H54 (cell line): ENCODE results near the gene CAPN12.

Source experiments
- DNase-seq: peaks from one replicate; pipeline ENCODE4 v3.0.0; 2011; ENCODE audit warnings: low spot score, mixed read lengths; ENCODE audit not compliant: insufficient read length
- FAIRE-seq: peaks from 3 replicates; lab custom pipeline; 2011; peaks lifted over from hg19 to GRCh38; lab: Jason Lieb, UNC
- POLR2A ChIP-seq: IDR thresholded peaks from 2 replicates; pipeline ENCODE4 v1.6.1; 2011; ENCODE audit warnings: low read depth, mild to moderate bottlenecking, low read length

CAPN12 gene

DNA sequence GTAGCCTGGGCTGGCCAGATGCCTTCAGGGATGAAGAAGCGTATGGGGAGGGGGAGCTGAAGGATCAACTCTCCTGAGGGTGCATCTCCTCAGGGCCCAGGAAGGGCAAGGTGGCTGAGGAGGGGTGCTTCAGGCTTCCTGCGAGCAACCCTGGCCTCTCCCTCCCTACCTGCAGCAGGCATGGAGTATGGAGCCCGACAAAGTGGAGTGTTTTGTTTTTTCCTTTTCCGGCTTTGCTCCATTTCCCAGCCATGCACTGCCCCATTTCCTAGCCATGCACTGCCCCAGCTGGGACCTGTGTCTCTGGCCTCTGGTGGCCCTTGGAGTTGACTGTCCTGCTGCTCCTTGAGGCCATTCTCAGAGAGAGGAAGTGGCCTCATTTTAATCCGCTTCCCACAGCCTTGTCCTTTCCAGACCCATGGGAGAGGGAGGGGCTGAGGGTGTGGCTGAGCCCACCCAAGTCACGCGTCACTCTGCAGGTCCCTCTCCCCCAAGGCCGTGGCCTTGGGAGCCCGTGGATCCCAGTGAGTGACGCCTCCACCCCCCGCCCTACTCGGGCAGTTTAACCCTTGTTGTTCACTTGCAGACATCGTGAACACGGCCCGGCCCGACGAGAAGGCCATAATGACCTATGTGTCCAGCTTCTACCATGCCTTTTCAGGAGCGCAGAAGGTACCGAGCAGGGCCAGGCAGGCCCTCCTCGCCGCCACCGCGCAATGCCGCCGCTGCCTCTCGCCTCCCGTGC lies 34.4 kb downstream of the CAPN12 start:
- FAIRE-seq: no peak
- no peak for DNase-seq
- no peak for TF ChIP-seq POLR2A

DNA sequence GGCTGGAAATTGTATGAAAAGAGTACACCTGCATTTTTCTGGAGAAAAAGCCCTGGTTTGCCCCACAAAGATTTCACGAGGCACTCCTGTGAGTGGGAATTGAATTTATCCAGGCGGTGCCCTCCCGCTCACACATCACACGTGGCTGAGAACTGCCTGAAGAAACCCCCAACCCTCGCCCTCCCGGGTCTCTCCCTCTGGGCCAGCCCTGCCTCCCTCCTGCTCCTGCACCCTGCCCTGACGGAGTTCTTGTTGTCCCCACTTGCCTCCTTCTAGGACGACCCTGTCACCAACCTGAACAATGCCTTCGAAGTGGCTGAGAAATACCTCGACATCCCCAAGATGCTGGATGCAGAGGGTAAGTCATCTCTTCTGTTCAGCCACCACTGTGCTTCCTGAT lies 35.2 kb downstream of the CAPN12 start:
- no peak for TF ChIP-seq POLR2A
- FAIRE-seq (no peak), DNase-seq (no peak)

DNA sequence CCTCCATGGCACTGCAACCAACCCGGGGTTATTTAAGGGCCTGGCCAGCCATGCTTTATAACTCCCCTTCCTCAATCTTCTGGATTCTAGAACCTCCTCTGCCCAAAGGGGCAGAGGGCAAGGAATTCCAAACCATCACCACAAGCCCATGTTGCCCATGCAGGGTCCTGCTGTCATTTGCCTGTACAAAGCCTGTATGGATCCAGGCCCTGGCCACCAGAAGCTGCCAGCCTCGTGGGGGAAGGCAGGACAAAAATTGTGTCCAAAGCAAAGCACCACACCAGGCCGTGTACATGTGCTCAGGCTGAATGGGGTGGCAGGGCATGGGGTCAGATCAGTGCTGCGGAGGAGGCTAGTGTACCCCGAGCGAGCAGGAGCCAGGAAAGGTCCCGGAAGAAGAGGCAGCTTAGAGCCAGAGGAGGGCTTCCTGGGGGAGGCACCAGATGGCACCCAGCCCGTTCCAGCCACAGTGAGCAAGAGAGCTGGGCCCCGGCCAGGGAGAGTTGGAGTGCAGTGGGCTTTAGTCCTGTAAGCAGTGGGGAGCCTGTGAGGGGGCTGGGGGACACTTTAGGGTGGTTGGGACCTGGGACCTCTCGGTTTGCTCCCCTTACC lies 35.8 kb downstream of the CAPN12 start:
- no peak for TF ChIP-seq POLR2A
- FAIRE-seq (no peak), DNase-seq (no peak)

DNA sequence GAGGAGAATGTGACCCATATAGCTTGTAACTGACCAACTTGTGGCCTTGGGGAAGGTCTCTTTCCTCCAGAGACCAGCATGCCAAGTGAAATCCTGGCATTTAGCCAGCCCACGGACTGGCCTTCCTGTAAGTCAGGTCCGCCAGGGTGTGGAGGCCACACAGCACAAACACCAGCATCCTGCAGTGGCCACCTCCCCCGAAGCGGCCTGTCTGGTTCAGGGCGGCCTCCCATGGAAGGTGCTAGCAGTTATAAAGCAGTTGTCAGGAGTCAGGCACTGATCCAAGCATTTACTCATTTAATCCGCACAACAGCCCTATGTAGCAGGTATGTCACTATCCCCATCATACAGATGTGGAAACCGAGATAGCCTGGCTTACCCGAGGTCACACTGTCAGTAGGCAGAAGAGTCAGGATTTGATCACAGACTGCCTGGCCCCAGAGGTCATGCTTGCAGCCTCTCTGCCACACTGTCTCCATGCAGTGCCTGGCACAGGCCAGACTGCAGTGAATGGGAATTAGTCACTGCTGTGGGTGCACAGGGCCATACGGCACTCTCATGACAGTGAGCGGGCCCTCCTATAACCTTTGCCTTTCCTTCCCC lies 36.7 kb downstream of the CAPN12 start:
- DNase-seq (no peak), FAIRE-seq (no peak)
- TF ChIP-seq POLR2A: no peak

DNA sequence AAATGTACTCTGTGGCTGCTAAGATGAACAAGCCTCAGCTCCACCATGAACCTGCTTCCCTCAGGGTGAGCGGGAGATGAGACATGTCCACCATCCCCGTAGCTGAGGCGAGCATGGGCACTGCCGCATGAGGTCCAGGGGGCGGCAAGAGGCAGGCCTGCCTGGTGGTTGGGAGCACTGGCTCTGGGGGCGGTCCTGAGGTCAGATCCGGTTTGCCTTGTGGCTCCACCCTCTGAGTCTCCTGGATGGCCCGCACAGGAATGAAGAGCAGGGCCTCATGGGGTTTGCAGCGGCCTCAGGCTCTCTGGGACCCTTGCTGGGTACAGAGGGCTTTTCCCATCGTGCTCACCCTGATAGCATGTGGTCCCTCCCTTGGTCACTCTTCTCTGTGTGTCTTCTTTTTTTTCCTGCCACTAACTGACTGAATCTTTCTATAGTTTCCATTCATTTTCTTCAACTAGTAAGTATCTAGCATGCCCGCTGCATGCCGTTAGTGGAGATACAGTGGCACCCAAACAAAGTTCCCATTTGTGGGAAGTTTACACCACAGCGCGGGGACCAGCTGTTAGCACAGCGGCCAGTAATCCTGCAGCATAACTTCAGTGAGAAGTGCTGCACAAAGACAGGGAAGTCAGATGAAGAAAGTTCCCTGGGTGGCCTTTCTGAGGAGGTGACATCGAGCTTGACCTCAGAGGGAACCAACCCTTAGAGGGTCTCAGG lies 37.3 kb downstream of the CAPN12 start:
- no peak for FAIRE-seq
- no peak for DNase-seq
- TF ChIP-seq POLR2A: no peak

DNA sequence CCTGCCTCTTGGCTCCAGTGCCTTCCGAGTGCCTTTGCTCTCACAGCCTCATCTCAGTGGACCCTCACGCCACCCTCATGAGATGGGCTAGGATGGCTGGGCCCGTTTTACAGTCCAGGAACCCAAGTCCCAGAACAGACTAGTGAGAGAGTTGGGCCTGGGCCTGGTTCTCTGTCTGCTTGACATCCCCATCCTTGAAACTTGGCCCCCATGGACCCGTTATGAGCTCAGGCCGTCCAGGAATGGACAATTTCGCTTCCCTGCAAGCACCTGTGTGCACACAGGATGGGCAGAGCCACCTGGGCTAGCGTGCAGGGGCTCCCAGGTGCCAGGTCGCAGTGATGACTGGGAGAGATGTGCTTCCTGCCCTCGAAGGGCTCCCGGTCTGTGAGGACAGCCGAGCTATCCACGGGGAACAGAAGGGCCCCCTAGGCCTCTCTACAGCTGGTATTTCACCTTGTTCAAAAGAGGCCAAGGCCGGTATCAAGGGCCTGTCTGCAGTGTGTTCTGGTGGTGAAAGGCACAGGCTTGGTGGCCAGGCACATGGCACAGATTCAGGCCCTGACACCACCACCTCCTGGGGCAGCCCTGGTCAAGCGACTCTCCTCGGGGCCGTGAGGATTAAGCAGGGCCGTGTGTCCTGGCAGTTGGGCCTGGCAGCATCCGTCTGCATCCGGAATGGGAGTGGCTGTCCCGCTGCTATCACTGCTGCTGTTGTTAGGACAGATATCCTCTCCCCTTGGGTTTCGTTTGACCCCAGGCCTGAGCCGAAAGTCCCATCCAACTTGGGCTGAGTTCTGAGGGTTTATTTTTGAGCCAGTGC lies 38.9 kb downstream of the CAPN12 start:
- DNase-seq (no peak), FAIRE-seq (no peak)
- no peak for TF ChIP-seq POLR2A

DNA sequence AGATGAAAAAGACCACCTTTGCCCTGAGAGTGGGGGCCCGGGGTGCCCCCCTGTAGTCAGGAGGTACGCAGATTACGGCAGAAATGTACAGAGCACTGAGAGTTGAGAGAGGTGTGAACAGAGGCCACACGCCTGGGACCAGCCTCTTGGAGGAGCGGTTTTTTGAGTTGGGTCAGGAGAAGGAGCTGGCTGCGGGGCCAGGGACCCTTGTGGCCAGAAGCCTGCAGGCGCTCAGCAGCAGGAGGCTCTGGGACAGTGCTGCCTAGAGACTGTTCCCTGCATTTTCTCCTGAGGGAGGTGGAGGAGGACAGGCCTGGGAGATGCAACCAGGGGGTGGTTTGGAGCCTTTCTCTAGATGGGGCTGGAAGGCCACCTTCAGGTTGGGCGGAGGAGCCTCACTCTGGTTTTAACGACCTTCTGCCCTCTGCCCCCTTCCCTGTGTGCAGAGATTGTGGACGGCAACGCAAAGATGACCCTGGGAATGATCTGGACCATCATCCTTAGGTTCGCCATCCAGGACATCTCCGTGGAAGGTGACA lies 39.7 kb downstream of the CAPN12 start:
- FAIRE-seq: no peak
- no peak for DNase-seq
- no peak for TF ChIP-seq POLR2A

DNA sequence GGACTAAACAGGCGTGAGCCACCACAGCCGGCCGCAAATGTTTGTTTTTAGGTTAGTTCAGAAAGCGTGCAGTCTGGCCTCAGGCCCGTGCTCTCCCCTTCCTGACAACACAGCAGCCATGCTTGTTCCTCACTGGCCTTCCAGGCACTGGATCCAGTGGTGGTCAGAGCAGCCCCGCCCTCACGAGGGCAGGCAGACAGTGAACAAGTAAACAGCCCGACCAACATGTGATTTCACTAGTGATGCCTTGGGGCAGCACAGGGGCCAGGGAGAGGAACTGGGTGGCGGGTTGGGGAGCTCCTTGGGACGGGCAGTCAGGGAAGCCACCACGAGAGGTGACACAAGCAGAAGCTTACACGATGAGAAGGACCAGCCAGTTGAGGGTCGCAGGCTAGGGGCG lies 40.8 kb downstream of the CAPN12 start:
- FAIRE-seq: no peak
- DNase-seq: no peak
- no peak for TF ChIP-seq POLR2A

DNA sequence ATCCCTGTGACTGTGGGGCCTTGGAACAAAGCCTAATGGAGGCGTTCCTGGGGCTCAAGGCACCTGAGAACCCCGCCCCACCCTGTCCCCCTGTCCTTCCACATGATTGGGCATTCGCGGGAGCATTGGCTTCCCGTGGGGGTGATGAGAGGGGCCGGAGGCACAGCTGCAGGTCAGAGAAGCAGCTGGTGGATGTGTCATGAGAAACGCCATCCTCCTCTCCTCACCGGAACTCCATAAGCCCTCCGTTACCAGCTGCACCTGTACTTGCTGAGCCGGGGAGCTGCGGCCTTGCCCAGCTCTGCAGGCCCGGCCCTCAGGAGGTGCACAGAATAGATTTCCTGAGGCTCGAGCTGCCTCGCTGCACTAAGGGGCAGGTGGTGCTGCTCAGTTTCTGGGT lies 42.0 kb downstream of the CAPN12 start:
- DNase-seq (no peak), FAIRE-seq (no peak)
- TF ChIP-seq POLR2A: no peak

DNA sequence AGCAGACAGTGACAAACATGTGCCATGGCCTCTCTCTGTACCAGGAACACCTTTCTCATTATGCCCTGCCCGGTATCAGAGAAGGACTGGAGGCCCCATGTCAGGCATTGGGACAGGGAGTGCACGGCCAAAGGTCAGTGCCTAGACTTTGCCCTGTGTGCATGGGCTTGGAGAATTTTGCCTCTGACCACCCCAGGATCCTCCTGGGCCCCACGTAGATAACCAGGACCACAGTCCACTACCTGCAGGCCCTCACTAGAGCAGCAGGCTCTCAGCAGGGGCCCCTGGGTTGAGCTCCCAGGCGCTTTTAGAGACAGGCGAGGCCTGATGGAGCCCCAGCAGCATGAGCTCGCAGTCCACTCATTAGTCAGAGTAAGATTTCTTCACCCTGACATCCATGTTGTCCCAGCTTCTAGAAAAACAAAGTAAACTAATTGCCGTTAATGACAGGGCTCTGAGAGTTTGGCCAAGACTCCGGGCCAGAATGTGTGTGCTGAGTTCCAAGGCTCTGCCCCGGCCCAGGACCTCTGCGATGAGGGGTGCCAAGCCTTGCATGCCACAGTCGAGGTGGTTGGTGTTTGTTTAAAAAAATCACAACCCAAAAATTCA lies 42.7 kb downstream of the CAPN12 start:
- no peak for DNase-seq
- FAIRE-seq: no peak
- no peak for TF ChIP-seq POLR2A

DNA sequence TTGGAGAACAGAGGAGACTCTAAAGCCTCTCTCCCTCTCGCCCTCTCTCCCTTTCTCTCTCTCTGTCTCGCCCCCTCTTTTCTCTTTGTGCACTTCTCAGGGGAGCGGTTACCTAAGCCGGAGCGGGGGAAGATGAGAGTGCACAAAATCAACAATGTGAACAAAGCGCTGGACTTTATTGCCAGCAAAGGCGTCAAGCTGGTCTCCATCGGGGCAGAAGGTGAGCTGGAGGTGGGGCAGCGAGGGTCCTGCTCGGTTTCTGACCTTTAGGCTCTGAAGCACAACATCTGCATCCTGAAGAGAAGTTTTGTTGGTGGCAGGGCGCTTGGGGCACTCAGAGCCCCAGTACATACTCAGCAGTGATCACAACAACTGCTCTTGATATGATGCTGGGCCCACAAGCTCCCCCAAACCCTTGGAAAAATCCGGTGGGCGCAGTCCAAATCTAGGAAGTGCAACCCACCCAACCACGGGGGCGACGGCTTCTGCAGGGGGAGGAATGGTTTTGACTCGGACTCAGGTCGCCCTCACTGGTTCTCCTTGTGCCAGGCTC lies 43.3 kb downstream of the CAPN12 start:
- no peak for TF ChIP-seq POLR2A
- FAIRE-seq (no peak), DNase-seq (no peak)

DNA sequence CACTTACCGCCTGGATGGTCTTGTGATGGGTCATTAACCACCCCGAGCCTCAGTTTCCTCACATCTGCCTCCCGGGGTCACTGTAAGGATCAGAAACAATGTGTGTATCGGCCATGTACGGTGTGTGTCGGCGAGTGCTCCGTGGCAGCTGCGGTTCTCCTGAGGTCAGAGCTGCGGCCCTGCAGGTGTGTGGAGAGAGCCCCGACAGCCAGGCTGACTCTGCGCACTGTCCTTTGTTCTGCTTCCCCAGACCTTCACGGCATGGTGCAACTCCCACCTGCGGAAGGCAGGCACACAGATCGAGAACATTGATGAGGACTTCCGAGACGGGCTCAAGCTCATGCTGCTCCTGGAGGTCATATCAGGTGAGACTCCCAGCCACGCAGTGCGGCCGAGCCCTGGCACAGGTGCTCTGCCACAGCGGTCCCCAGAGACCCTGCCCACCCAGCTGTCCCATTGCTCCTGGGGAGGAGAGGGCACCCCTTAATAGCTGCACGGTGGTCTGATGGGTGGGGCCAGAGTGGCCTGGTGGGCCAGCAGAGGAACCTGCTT lies 43.8 kb downstream of the CAPN12 start:
- no peak for FAIRE-seq
- TF ChIP-seq POLR2A: no peak
- DNase-seq: no peak
